K562 (cell line): ENCODE data around the gene CSTF1. TPM values are rescaled to one million over a fixed set of nuclear protein-coding genes. Genes with fewer than 3 reads are reported as not detected.
A peak's percentile ranks its signal among the peaks of the same experiment; 100 is the strongest.

Source experiments
- ATF7 ChIP-seq: fragments of 450-650 bp; IDR thresholded peaks from 2 replicates; pipeline ENCODE4 v1.7.1; 2014; ENCODE audit warnings: mild to moderate bottlenecking, moderate library complexity
- BRD9 ChIP-seq: fragments of 450-650 bp; IDR thresholded peaks from 2 replicates; pipeline ENCODE4 v1.6.1; 2018; ENCODE audit warnings: low read depth; ENCODE audit not compliant: partially characterized antibody
- CBX5 ChIP-seq: IDR thresholded peaks from 2 replicates; pipeline ENCODE4 v1.6.1; 2014; ENCODE audit warnings: low read depth, borderline replicate concordance
- CXXC5 ChIP-seq: fragments of 250-450 bp; sonication (Bioruptor Pico); IDR thresholded peaks from 2 replicates; pipeline ENCODE4 v1.8.0; 2022; ENCODE audit warnings: inconsistent platforms, mild to moderate bottlenecking, moderate library complexity
- DACH1 ChIP-seq: fragments of 450-650 bp; IDR thresholded peaks from 2 replicates; pipeline ENCODE4 v1.6.1; 2018; ENCODE audit not compliant: partially characterized antibody
- ELF2 ChIP-seq: fragments of 250-450 bp; sonication (Bioruptor Pico); IDR thresholded peaks from 2 replicates; pipeline ENCODE4 v1.5.0; 2021; ENCODE audit warnings: mild to moderate bottlenecking
- ESRRA ChIP-seq: fragments of 450-650 bp; IDR thresholded peaks from 2 replicates; pipeline ENCODE4 v1.6.1; 2014; ENCODE audit warnings: low read depth, mild to moderate bottlenecking, moderate library complexity, borderline replicate concordance
- ETS1 ChIP-seq: conservative IDR thresholded peaks from 2 replicates; pipeline ENCODE4 v1.6.1; 2011; ENCODE audit warnings: low read depth, mild to moderate bottlenecking, low read length; ENCODE audit not compliant: control insufficient read depth
- HDAC1 ChIP-seq, 2 experiments: fragments of 450-650 bp; IDR thresholded peaks; 2 replicates each; pipeline ENCODE4 v1.6.1; 2016 to 2017; ENCODE audit warnings: inconsistent platforms in 1 of 2, mild to moderate bottlenecking in 1 of 2, moderate library complexity in 1 of 2
- HNRNPLL ChIP-seq: fragments of 200-400 bp; formaldehyde crosslinking; IDR thresholded peaks from 2 replicates; pipeline ENCODE4 v1.6.1; 2017; ENCODE audit warnings: low read length, low read depth, mild to moderate bottlenecking; ENCODE audit not compliant: poor library complexity, severe bottlenecking
- LEF1 ChIP-seq: fragments of 450-650 bp; IDR thresholded peaks from 2 replicates; pipeline ENCODE4 v1.6.1; 2016; ENCODE audit warnings: mild to moderate bottlenecking
- NEUROD1 ChIP-seq: fragments of 150-350 bp; IDR thresholded peaks from 2 replicates; pipeline ENCODE4 v1.6.1; 2014; ENCODE audit warnings: borderline replicate concordance, low read length, low read depth; ENCODE audit not compliant: partially characterized antibody
- SMAD2 ChIP-seq: fragments of 150-350 bp; IDR thresholded peaks from 2 replicates; pipeline ENCODE4 v1.6.1; 2014; ENCODE audit warnings: low read depth, mild to moderate bottlenecking, low read length
- SMARCA4 ChIP-seq: fragments of 450-650 bp; IDR thresholded peaks from 2 replicates; pipeline ENCODE4 v1.6.1; 2016
- TBL1XR1 ChIP-seq, 2 experiments: IDR thresholded peaks; 2 replicates each; pipeline ENCODE4 v1.6.1; 2012; ENCODE audit warnings: improper control_type of control experiment in 2 of 2, low read length in 2 of 2, mild to moderate bottlenecking in 1 of 2
- ZNF311 ChIP-seq: fragments of 250-450 bp; sonication (Bioruptor Pico); IDR thresholded peaks from 2 replicates; pipeline ENCODE4 v1.4.0; 2020; ENCODE audit warnings: mild to moderate bottlenecking, moderate library complexity
- ZNF696 ChIP-seq: fragments of 250-450 bp; sonication (Bioruptor Pico); conservative IDR thresholded peaks from 2 replicates; pipeline ENCODE4 v1.4.0; 2020; ENCODE audit warnings: mild to moderate bottlenecking, moderate library complexity
- ZNF717 ChIP-seq: fragments of 250-450 bp; sonication (Bioruptor Pico); IDR thresholded peaks from 2 replicates; pipeline ENCODE4 v1.5.0; 2021
- polyA plus RNA-seq, 8 experiments: library from polyadenylated mRNA; depleted of rRNA in 4 of 8; stranded (reverse) in 5 of 8; unstranded in 3 of 8; fragments of >200 nt; fragmentation: Nextera tagmentation in 2 of 8; fragmentation: Illumina TruSeq in 1 of 8; extraction: Ambion mirVana in 2 of 8; extraction: Trizol in 1 of 8; gene quantifications; 2 replicates each; pipeline versions ENCODE4 v1.2.1 to v1.2.3, GENCODE V29; 2011 to 2014; ENCODE audit warnings: inconsistent platforms in 1 of 8, missing spikeins in 1 of 8
- total RNA-seq, 7 experiments: library from RNA; depleted of rRNA in 6 of 7; stranded (reverse); fragments of >200 nt in 6 of 7; fragmentation: Illumina TruSeq in 2 of 7; extraction: Trizol in 2 of 7; gene quantifications; 2 replicates each; pipeline versions ENCODE4 v1.2.1 to v1.2.3, GENCODE V29; 2011 to 2021; ENCODE audit warnings: low replicate concordance in 1 of 7
- TF ChIP-seq, protein P1 (sequence below): sonication (generic); formaldehyde crosslinking; IDR thresholded peaks from 2 replicates; pipeline ENCODE4 v1.8.0; 2023; ENCODE audit warnings: mild to moderate bottlenecking, missing genetic modification reagents
- TF ChIP-seq, protein P2 (sequence below), 2 experiments: IDR thresholded peaks in 1 of 2; conservative IDR thresholded peaks in 1 of 2; 2 replicates each; pipeline ENCODE4 v1.6.1; 2016; ENCODE audit warnings: low read depth in 2 of 2, mild to moderate bottlenecking in 1 of 2, missing compliant biosample characterization in 1 of 2, missing genetic modification characterization in 1 of 2, moderate library complexity in 1 of 2

The CSTF1 gene
- total and polyA plus RNA-seq, 9 of the 15 experiments (the other 6 are each of a cell fraction or from before 2014, with no cell fraction given), result 30.8 to 110 (median 53.4) TPM

GRCh38 chr20:56362833-56363413, 29.5 kb upstream of the CSTF1 start (continued):
- peak; percentile 84 for TF ChIP-seq NEUROD1
- TF ChIP-seq HNRNPLL, result no peak
- TF ChIP-seq, protein P1, sequence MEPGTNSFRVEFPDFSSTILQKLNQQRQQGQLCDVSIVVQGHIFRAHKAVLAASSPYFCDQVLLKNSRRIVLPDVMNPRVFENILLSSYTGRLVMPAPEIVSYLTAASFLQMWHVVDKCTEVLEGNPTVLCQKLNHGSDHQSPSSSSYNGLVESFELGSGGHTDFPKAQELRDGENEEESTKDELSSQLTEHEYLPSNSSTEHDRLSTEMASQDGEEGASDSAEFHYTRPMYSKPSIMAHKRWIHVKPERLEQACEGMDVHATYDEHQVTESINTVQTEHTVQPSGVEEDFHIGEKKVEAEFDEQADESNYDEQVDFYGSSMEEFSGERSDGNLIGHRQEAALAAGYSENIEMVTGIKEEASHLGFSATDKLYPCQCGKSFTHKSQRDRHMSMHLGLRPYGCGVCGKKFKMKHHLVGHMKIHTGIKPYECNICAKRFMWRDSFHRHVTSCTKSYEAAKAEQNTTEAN (CRISPR knock-in tag), result no peak
- TF ChIP-seq TBL1XR1 (IDR thresholded peaks at IDR 0.05; ENCODE audit: low read length in 2 of 2), result peak in 1 of 2 experiments; percentile 90; a peak in 2 of 4 replicates
- TF ChIP-seq ELF2 (CRISPR knock-in tag), result peak; percentile 45; the same call in 1 of the 2 replicates
- peak; percentile 94 for TF ChIP-seq ATF7
- peak; percentile 96 for TF ChIP-seq DACH1
- TF ChIP-seq ZNF696 (CRISPR knock-in tag), result no peak
- peak; percentile 81 for TF ChIP-seq LEF1
- TF ChIP-seq, protein P2, sequence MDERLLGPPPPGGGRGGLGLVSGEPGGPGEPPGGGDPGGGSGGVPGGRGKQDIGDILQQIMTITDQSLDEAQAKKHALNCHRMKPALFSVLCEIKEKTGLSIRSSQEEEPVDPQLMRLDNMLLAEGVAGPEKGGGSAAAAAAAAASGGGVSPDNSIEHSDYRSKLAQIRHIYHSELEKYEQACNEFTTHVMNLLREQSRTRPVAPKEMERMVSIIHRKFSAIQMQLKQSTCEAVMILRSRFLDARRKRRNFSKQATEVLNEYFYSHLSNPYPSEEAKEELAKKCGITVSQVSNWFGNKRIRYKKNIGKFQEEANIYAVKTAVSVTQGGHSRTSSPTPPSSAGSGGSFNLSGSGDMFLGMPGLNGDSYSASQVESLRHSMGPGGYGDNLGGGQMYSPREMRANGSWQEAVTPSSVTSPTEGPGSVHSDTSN (CRISPR knock-in tag; IDR thresholded peaks at IDR 0.05; ENCODE audit: low read depth), result no peak
- TF ChIP-seq, protein P2 (tag; conservative IDR thresholded peaks at IDR 0.05; ENCODE audit: low read depth), result peak; percentile 75
- TF ChIP-seq ESRRA, result peak; percentile 56; the same call in 1 of the 2 replicates
- TF ChIP-seq SMARCA4, result peak; percentile 95
- no peak for TF ChIP-seq SMAD2
- no peak for TF ChIP-seq ZNF717 (CRISPR knock-in tag)
- TF ChIP-seq BRD9, result peak; percentile 51
- peak; percentile 62; the same call in 1 of the 2 replicates for TF ChIP-seq ZNF311
- peak; percentile 38 to 87; a peak in 2 of 4 replicates for TF ChIP-seq HDAC1 (IDR thresholded peaks at IDR 0.05)
- no peak for TF ChIP-seq CBX5
- peak; percentile 79 for TF ChIP-seq CXXC5 (CRISPR knock-in tag)
- TF ChIP-seq ETS1, result peak; percentile 81; the same call in 1 of the 2 replicates
